H9 (cell line): ENCODE results near the gene H19. TPM values are rescaled to one million over a fixed set of nuclear protein-coding genes. Genes with fewer than 3 reads are reported as not detected.

Experiments
- DNase-seq: peaks from one replicate; pipeline ENCODE4 v3.0.0-alpha.2; 2017
- H2AFZ ChIP-seq: one replicate; pipeline ENCODE4 v1.6.1; 2013; ENCODE audit warnings: mild to moderate bottlenecking, low read length, control low read depth, moderate library complexity
- H2AK5ac ChIP-seq: 2 replicates; pipeline ENCODE4 v1.6.1; 2013; ENCODE audit warnings: low read length, control low read depth, mixed read lengths; ENCODE audit not compliant: insufficient read length
- H2BK120ac ChIP-seq: one replicate; pipeline ENCODE4 v1.6.1; 2013; ENCODE audit warnings: low read depth, mild to moderate bottlenecking, low read length, control low read depth, inconsistent platforms; ENCODE audit not compliant: poor library complexity, severe bottlenecking
- H2BK12ac ChIP-seq: 2 replicates; pipeline ENCODE4 v1.6.1; 2013; ENCODE audit warnings: low read length, control low read depth, mixed read lengths, low read depth; ENCODE audit not compliant: insufficient read length
- H2BK15ac ChIP-seq: 2 replicates; pipeline ENCODE4 v1.6.1; 2013; ENCODE audit warnings: low read depth, low read length, control low read depth
- H2BK20ac ChIP-seq: one replicate; pipeline ENCODE4 v1.6.1; 2013; ENCODE audit warnings: low read depth, mild to moderate bottlenecking, low read length, control low read depth, inconsistent platforms; ENCODE audit not compliant: poor library complexity, severe bottlenecking
- H2BK5ac ChIP-seq: 2 replicates; pipeline ENCODE4 v1.6.1; 2013; ENCODE audit warnings: low read length, control low read depth, mixed read lengths; ENCODE audit not compliant: insufficient read length
- H3K14ac ChIP-seq: 2 replicates; pipeline ENCODE4 v1.6.1; 2013; ENCODE audit warnings: low read length, control low read depth; ENCODE audit not compliant: insufficient read depth
- H3K18ac ChIP-seq: 2 replicates; pipeline ENCODE4 v1.6.1; 2013; ENCODE audit warnings: low read depth, mild to moderate bottlenecking, mixed read lengths, low read length, control low read depth; ENCODE audit not compliant: insufficient read length
- H3K23ac ChIP-seq: 2 replicates; pipeline ENCODE4 v1.6.1; 2013; ENCODE audit warnings: low read length, control low read depth, mixed read lengths, low read depth; ENCODE audit not compliant: insufficient read length
- H3K23me2 ChIP-seq: 2 replicates; pipeline ENCODE4 v1.6.1; 2013; ENCODE audit warnings: low read depth, mild to moderate bottlenecking, mixed read lengths, low read length, control low read depth; ENCODE audit not compliant: insufficient read length, poor library complexity, severe bottlenecking
- H3K27ac ChIP-seq: 2 replicates; pipeline ENCODE4 v1.5.1; 2013; ENCODE audit warnings: low read length, control low read depth, mixed read lengths, low read depth; ENCODE audit not compliant: insufficient read length
- H3K27me3 ChIP-seq: 2 replicates; pipeline ENCODE4 v1.6.1; 2013; ENCODE audit warnings: low read length, control low read depth, inconsistent platforms; ENCODE audit not compliant: insufficient read depth
- H3K4ac ChIP-seq: 2 replicates; pipeline ENCODE4 v1.6.1; 2013; ENCODE audit warnings: low read depth, mild to moderate bottlenecking, control low read depth, inconsistent platforms, low read length, moderate library complexity
- H3K4me1 ChIP-seq: 2 replicates; pipeline ENCODE4 v1.6.1; 2013; ENCODE audit warnings: low read length, control low read depth, inconsistent platforms; ENCODE audit not compliant: insufficient read depth
- H3K4me2 ChIP-seq: 2 replicates; pipeline ENCODE4 v1.6.1; 2013; ENCODE audit warnings: low read length, control low read depth, mixed read lengths; ENCODE audit not compliant: insufficient read length, insufficient read depth
- H3K56ac ChIP-seq: 2 replicates; pipeline ENCODE4 v1.6.1; 2013; ENCODE audit warnings: low read depth, mild to moderate bottlenecking, mixed read lengths, low read length, control low read depth; ENCODE audit not compliant: insufficient read length
- H3K79me1 ChIP-seq: 2 replicates; pipeline ENCODE4 v1.6.1; 2013; ENCODE audit warnings: low read depth, mild to moderate bottlenecking, moderate library complexity, low read length, control low read depth, inconsistent platforms; ENCODE audit not compliant: insufficient read depth, poor library complexity, severe bottlenecking
- H3K79me2 ChIP-seq: 2 replicates; pipeline ENCODE4 v1.6.1; 2013; ENCODE audit warnings: low read length, control low read depth, inconsistent platforms; ENCODE audit not compliant: insufficient read depth
- H3K9ac ChIP-seq: 2 replicates; pipeline ENCODE4 v1.6.1; 2013; ENCODE audit warnings: low read length, control low read depth, mixed read lengths; ENCODE audit not compliant: insufficient read length; ENCODE audit errors: extremely low read depth
- H3K9me3 ChIP-seq: one replicate; pipeline ENCODE4 v1.6.1; 2013; ENCODE audit warnings: low read depth, low read length, inconsistent platforms; ENCODE audit not compliant: control insufficient read depth
- H3T11ph ChIP-seq: one replicate; pipeline ENCODE4 v1.6.1; 2013; ENCODE audit warnings: mild to moderate bottlenecking, low read length, control low read depth, inconsistent platforms
- H4K20me1 ChIP-seq: one replicate; pipeline ENCODE4 v1.6.1; 2013; ENCODE audit not compliant: control insufficient read depth, insufficient read length, insufficient read depth
- H4K5ac ChIP-seq: 2 replicates; pipeline ENCODE4 v1.6.1; 2013; ENCODE audit warnings: low read depth, mild to moderate bottlenecking, mixed read lengths, low read length, control low read depth; ENCODE audit not compliant: insufficient read length
- H4K8ac ChIP-seq: replicated peaks from 2 replicates; pipeline ENCODE4 v1.6.1; 2013; ENCODE audit warnings: low read length, control low read depth, mixed read lengths, low read depth; ENCODE audit not compliant: insufficient read length
- H4K91ac ChIP-seq: 2 replicates; pipeline ENCODE4 v1.6.1; 2013; ENCODE audit warnings: low read depth, mild to moderate bottlenecking, moderate library complexity, mixed read lengths, low read length, control low read depth; ENCODE audit not compliant: insufficient read length
- H3K27ac Mint-ChIP-seq, 3 experiments: 2 replicates in 2 of 3; 3 replicates in 1 of 3; pipeline ENCODE4 v1.8.0; 2020 to 2021; ENCODE audit warnings: mixed read lengths in 3 of 3, mild to moderate bottlenecking in 1 of 3, moderate library complexity in 1 of 3
- H3K27me3 Mint-ChIP-seq: 2 replicates; pipeline ENCODE4 v1.8.0; 2021; ENCODE audit warnings: low read depth, mild to moderate bottlenecking, moderate library complexity, mixed read lengths
- H3K36me3 Mint-ChIP-seq, 3 experiments: 2 replicates in 2 of 3; 3 replicates in 1 of 3; pipeline ENCODE4 v1.8.0; 2020 to 2021; ENCODE audit warnings: low read depth in 3 of 3, mixed read lengths in 3 of 3; ENCODE audit not compliant: insufficient read depth in 1 of 3
- H3K4me1 Mint-ChIP-seq, 2 experiments: 2 replicates each; pipeline ENCODE4 v1.8.0; 2020; ENCODE audit warnings: mixed read lengths in 2 of 2
- H3K4me3 Mint-ChIP-seq, 2 experiments: 2 replicates in 1 of 2; 3 replicates in 1 of 2; pipeline ENCODE4 v1.8.0; 2020 to 2021; ENCODE audit warnings: mild to moderate bottlenecking in 2 of 2, mixed read lengths in 2 of 2, moderate library complexity in 1 of 2
- H3K9me3 Mint-ChIP-seq, 2 experiments: 2 replicates in 1 of 2; 3 replicates in 1 of 2; pipeline ENCODE4 v1.8.0; 2020; ENCODE audit warnings: mild to moderate bottlenecking in 2 of 2, mixed read lengths in 2 of 2, moderate library complexity in 1 of 2
- CTCF ChIP-seq: fragments of 200-600 bp; sonication (generic); conservative IDR thresholded peaks from 3 replicates; pipeline ENCODE4 v1.8.0; 2021; ENCODE audit warnings: antibody characterized with exemption, mild to moderate bottlenecking
- WGBS: extraction: QIAGEN DNeasy Blood & Tissue Kit; methylation state at CpG from one replicate; pipeline ENCODE4 v1.1.7; 2013; ENCODE audit warnings: missing lambda C conversion rate, low lambda C conversion rate, mixed read lengths; ENCODE audit not compliant: insufficient read length; ENCODE audit errors: extremely low coverage; 5-methylcytosine and 5-hydroxymethylcytosine counted together
- total RNA-seq: library from RNA; stranded (reverse); gene quantifications from 2 replicates; pipeline ENCODE4 v1.2.1, GENCODE V29; 2021

H19 gene
- total RNA-seq, 1 experiment from 2014 or later = 10.7 TPM

- H2AK5ac ChIP-seq = no peak overlapping the region
- Mint-ChIP-seq H3K4me3 (no peak overlapping the region), H3K9me3 (no peaks in the 10 kb centered on the region), H3K4me1 (no peaks in the 10 kb centered on the region), H3K27ac (no peak overlapping the region), H3K27me3 (no peaks in the 10 kb centered on the region), H3K36me3 (no peaks in the 10 kb centered on the region)
- H3K23ac ChIP-seq = no peak overlapping the region
- DNase-seq = no peak
- no peak overlapping the region for H3K27ac ChIP-seq
- no peak overlapping the region for H4K91ac ChIP-seq
- no peak overlapping the region for H2AFZ ChIP-seq
- H3K4me1 ChIP-seq = no peaks in the 10 kb centered on the region
- H3K56ac ChIP-seq = no peak overlapping the region
- no peak overlapping the region for H4K8ac ChIP-seq
- no peak overlapping the region for H2BK15ac ChIP-seq
- H3K27me3 ChIP-seq = no peaks in the 10 kb centered on the region
- H3K79me1 ChIP-seq = no peaks in the 10 kb centered on the region
- no peak overlapping the region for H3T11ph ChIP-seq
- H4K20me1 ChIP-seq = no peaks in the 10 kb centered on the region
- H3K23me2 ChIP-seq = no peaks in the 10 kb centered on the region
- no peak overlapping the region for H3K9ac ChIP-seq
- H3K4ac ChIP-seq = no peak overlapping the region
- H2BK12ac ChIP-seq = no peak overlapping the region
- no peak for TF ChIP-seq CTCF
- no peak overlapping the region for H3K18ac ChIP-seq
- H4K5ac ChIP-seq = no peak overlapping the region
- no peaks in the 10 kb centered on the region for H3K79me2 ChIP-seq
- WGBS = no CpG with 5 or more reads among the region's 11 CpGs
- H3K9me3 ChIP-seq = no peaks in the 10 kb centered on the region
- no peak overlapping the region for H2BK20ac ChIP-seq
- no peak overlapping the region for H3K4me2 ChIP-seq
- H3K14ac ChIP-seq = no peak overlapping the region
- no peak overlapping the region for H2BK120ac ChIP-seq
- H2BK5ac ChIP-seq = no peak overlapping the region
Observed at GRCh38 chr11:1979607-1980006, 18.0 kb downstream of the H19 start.
